B cell (primary cell): ENCODE data around the gene TM6SF1. TPM values are rescaled to one million over a fixed set of nuclear protein-coding genes. Genes with fewer than 3 reads are reported as not detected.
"Not testable (repeated sequence)": the region's sequence is repeated elsewhere in the genome, so short reads cannot be mapped to it uniquely, and the experiment has no call there.

ENCODE experiments used
- ATAC-seq: fragments of 200-7000 bp; cut with Tn5 transposase; one replicate; pipeline ENCODE4 v1.10.0; 2021; ENCODE audit warnings: low read depth, mild to moderate bottlenecking, moderate number of reproducible peaks, moderate library complexity
- CTCF ChIA-PET: fragments of 350-600 bp; sonication (Branson Sonifier 250); formaldehyde crosslinking; loops from one replicate; lab custom pipeline; 2021; ENCODE audit warnings: antibody characterized with exemption, inconsistent platforms; lab: Charles Lee
- POLR2A ChIA-PET: fragments of 350-600 bp; sonication (Branson Sonifier 250); formaldehyde crosslinking; loops from one replicate; lab custom pipeline; 2021; ENCODE audit warnings: antibody characterized with exemption; lab: Charles Lee
- DNase-seq: peaks from one replicate; pipeline ENCODE4 v3.0.0; 2013
- H2AFZ ChIP-seq: 2 replicates; pipeline ENCODE4 v1.6.1; 2012; ENCODE audit warnings: mild to moderate bottlenecking, low read depth, low read length; ENCODE audit not compliant: insufficient read depth, poor library complexity, severe bottlenecking
- H3K27ac ChIP-seq, 2 donors: 1 replicate in 1 of 2; 2 replicates in 1 of 2; pipeline ENCODE4 v1.5.1; 2012 to 2013; ENCODE audit warnings: low read length in 2 of 2, mild to moderate bottlenecking in 2 of 2, moderate library complexity in 1 of 2
- H3K27me3 ChIP-seq, 4 experiments: fragments of 200-600 bp in 1 of 4; sonication (generic) in 1 of 4; replicated peaks in 1 of 4; 1 replicate in 2 of 4; 2 replicates in 2 of 4; pipeline versions ENCODE4 v1.6.1 to v1.7.0; 2013 to 2016; ENCODE audit warnings: low read length in 3 of 4, mild to moderate bottlenecking in 2 of 4, mixed read lengths in 1 of 4, moderate library complexity in 1 of 4; ENCODE audit not compliant: insufficient read depth in 4 of 4, control insufficient read depth in 3 of 4; ENCODE audit errors: control extremely low read depth in 1 of 4
- H3K36me3 ChIP-seq, 2 experiments: replicated peaks in 1 of 2; 1 replicate in 1 of 2; 2 replicates in 1 of 2; pipeline versions ENCODE4 v1.6.1 to v1.7.1; 2013; ENCODE audit warnings: low read length in 1 of 2; ENCODE audit not compliant: insufficient read depth in 2 of 2, control insufficient read depth in 1 of 2; ENCODE audit errors: control extremely low read depth in 1 of 2, extremely low read depth in 1 of 2
- H3K4me1 ChIP-seq, 2 donors: fragments of 200-600 bp in 1 of 2; sonication (generic) in 1 of 2; 1 replicate in 1 of 2; 2 replicates in 1 of 2; pipeline versions ENCODE4 v1.5.1 to v1.6.1; 2013 to 2017; ENCODE audit warnings: low read length in 2 of 2; ENCODE audit not compliant: control insufficient read depth in 2 of 2, insufficient read depth in 2 of 2
- H3K4me2 ChIP-seq: replicated peaks from 2 replicates; pipeline ENCODE3; 2012; ENCODE audit warnings: mild to moderate bottlenecking, low read depth, low read length; ENCODE audit not compliant: poor library complexity, severe bottlenecking
- H3K4me3 ChIP-seq, 5 experiments: fragments of 200-600 bp in 1 of 5; sonication (generic) in 1 of 5; 1 replicate in 3 of 5; 2 replicates in 2 of 5; pipeline versions ENCODE4 v1.5.1 to v1.7.0; 2011 to 2016; ENCODE audit warnings: low read length in 4 of 5, mild to moderate bottlenecking in 4 of 5, low read depth in 2 of 5, control low read depth in 1 of 5, moderate library complexity in 1 of 5; ENCODE audit not compliant: insufficient read depth in 1 of 5; ENCODE audit errors: control extremely low read depth in 1 of 5, extremely low read depth in 1 of 5
- H3K79me2 ChIP-seq: fragments of 200-600 bp; sonication (generic); one replicate; pipeline ENCODE4 v1.6.0; 2016; ENCODE audit warnings: low read length; ENCODE audit not compliant: control insufficient read depth, insufficient read depth
- H3K9ac ChIP-seq: fragments of 200-600 bp; sonication (generic); 2 replicates; pipeline ENCODE4 v1.6.1; 2017; ENCODE audit warnings: mild to moderate bottlenecking, low read length, moderate library complexity
- H3K9me3 ChIP-seq, 3 donors: one replicate each; pipeline versions ENCODE4 v1.6.1 to v1.7.1; 2013; ENCODE audit warnings: low read length in 2 of 3; ENCODE audit not compliant: control insufficient read depth in 2 of 3, insufficient read depth in 1 of 3; ENCODE audit errors: control extremely low read depth in 1 of 3
- H4K20me1 ChIP-seq: 2 replicates; pipeline ENCODE4 v1.6.0; 2012; ENCODE audit warnings: mild to moderate bottlenecking, low read length; ENCODE audit not compliant: insufficient read depth, control insufficient read depth, poor library complexity, severe bottlenecking
- H3K27ac Mint-ChIP-seq: one replicate; pipeline ENCODE4 v1.8.0; 2021; ENCODE audit warnings: mixed read lengths
- H3K27me3 Mint-ChIP-seq: one replicate; pipeline ENCODE4 v1.8.0; 2021; ENCODE audit warnings: mixed read lengths
- H3K4me1 Mint-ChIP-seq: one replicate; pipeline ENCODE4 v1.8.0; 2021; ENCODE audit warnings: mixed read lengths
- H3K4me3 Mint-ChIP-seq: one replicate; pipeline ENCODE4 v1.8.0; 2021; ENCODE audit warnings: mixed read lengths
- H3K9me3 Mint-ChIP-seq: one replicate; pipeline ENCODE4 v1.8.0; 2022; ENCODE audit warnings: mixed read lengths; ENCODE audit not compliant: insufficient read depth
- CTCF ChIP-seq: fragments of 200-600 bp; IDR thresholded peaks from one replicate; pipeline ENCODE4 v1.8.0; 2022; ENCODE audit warnings: antibody characterized with exemption, mild to moderate bottlenecking
- EZH2 ChIP-seq: IDR thresholded peaks from 2 replicates; pipeline ENCODE4 v1.6.1; 2012; ENCODE audit warnings: borderline replicate concordance, low read depth, mild to moderate bottlenecking, moderate library complexity, low read length; ENCODE audit not compliant: insufficient read depth, poor library complexity, severe bottlenecking
- WGBS: methylation state at CpG from one replicate; pipeline ENCODE4 v1.1.5; 2013; ENCODE audit warnings: missing lambda C conversion rate; ENCODE audit not compliant: insufficient coverage; 5-methylcytosine and 5-hydroxymethylcytosine counted together
- intact Hi-C: fragments of 100-400 bp; cut with micrococcal nuclease; formaldehyde crosslinking; loops from one replicate; pipeline ENCODE4 v1.10.0; 2022
- polyA plus RNA-seq: library from polyadenylated mRNA; depleted of rRNA; stranded (reverse); fragments of >200 nt; gene quantifications from 2 replicates; pipeline ENCODE4 v1.2.3, GENCODE V29; 2012
- total RNA-seq, 2 donors: library from RNA; stranded (reverse); fragments of 120-200 nt in 1 of 2; gene quantifications; 1 replicate in 1 of 2; 2 replicates in 1 of 2; pipeline versions ENCODE4 v1.2.3 to v1.2.4, GENCODE V29; 2013 to 2022

The TM6SF1 gene
- total and polyA plus RNA-seq, 2 donors (not counting 1 experiment from before 2014, with no cell fraction given), result 1.1 to 1.6 TPM

DNA sequence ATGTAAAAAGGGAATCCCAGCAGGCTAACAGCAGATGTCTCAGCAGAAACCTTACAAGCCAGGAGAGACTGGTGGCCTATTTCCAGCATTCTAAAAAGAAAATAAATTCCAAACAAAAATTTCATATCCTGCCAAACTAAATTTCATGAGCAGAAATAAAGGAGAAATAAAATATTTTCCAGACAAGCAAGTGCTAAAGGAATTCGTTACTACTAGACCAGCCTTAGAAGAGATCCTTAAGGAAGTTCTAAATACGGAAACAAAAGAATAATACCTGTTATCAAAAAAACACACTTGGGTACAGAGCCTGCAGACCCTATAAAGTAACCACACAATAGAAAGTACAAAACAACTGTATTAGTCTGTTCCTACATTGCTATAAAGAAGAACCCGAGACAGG, 58.8 kb downstream of the TM6SF1 start:
- H3K9me3 Mint-ChIP-seq, result peaks cover 7% of the 10 kb centered on the region
- Histone ChIP-seq H3K4me3 (no peak overlapping the region), H3K36me3 (no peaks in the 10 kb centered on the region), H3K9ac (no peak overlapping the region), H3K9me3 (peaks cover 2 to 4% (median 3%) of the 10 kb centered on the region in 3 donors), H2AFZ (no peak overlapping the region), H3K4me1 (no peaks in the 10 kb centered on the region), H3K79me2 (no peaks in the 10 kb centered on the region), H3K27me3 (no peaks in the 10 kb centered on the region), H4K20me1 (no peaks in the 10 kb centered on the region), H3K27ac (no peak overlapping the region), H3K4me2 (no peak overlapping the region)
- TF ChIP-seq CTCF (no peak), EZH2 (no peak)
- intact Hi-C loops, result no loop called here
- H3K27me3 Mint-ChIP-seq, result peaks cover 16% of the 10 kb centered on the region
- ATAC-seq (no peak), DNase-seq (no peak)
- no CpG with 5 or more reads among the region's 3 CpGs for WGBS
- H3K4me1 Mint-ChIP-seq, result no peaks in the 10 kb centered on the region
- ChIA-PET POLR2A (no interaction called here), CTCF (interaction anchor here (0.7 kb wide), 1 partner anchor 24 kb away, joined by 3 read pairs; no protein-coding TSS in a partner anchor)
- H3K27ac Mint-ChIP-seq, result no peak overlapping the region
- no peak overlapping the region for H3K4me3 Mint-ChIP-seq

GRCh38 chr15:83166830-83167229, 59.4 kb downstream of the TM6SF1 start:
- no peaks in the 10 kb centered on the region for H3K79me2 ChIP-seq
- no peak overlapping the region for H3K27ac Mint-ChIP-seq
- TF ChIP-seq EZH2 (no peak), CTCF (no peak)
- ATAC-seq (no peak), DNase-seq (no peak)
- H3K9me3 ChIP-seq, result peaks cover 2 to 4% (median 3%) of the 10 kb centered on the region in 3 donors
- H3K27me3 Mint-ChIP-seq, result peaks cover 16% of the 10 kb centered on the region
- ChIA-PET POLR2A (no interaction called here), CTCF (no interaction called here)
- peaks cover 9% of the 10 kb centered on the region for H3K9me3 Mint-ChIP-seq
- no peak overlapping the region for H3K4me3 ChIP-seq
- no peak overlapping the region for H3K4me2 ChIP-seq
- WGBS, result no CpG with 5 or more reads among the region's 2 CpGs
- intact Hi-C loops, result no loop called here
- H3K36me3 ChIP-seq, result no peaks in the 10 kb centered on the region
- no peaks in the 10 kb centered on the region for H4K20me1 ChIP-seq
- no peak overlapping the region for H3K9ac ChIP-seq
- no peak overlapping the region for H3K4me3 Mint-ChIP-seq
- no peaks in the 10 kb centered on the region for H3K4me1 Mint-ChIP-seq
- H2AFZ ChIP-seq, result no peak overlapping the region
- no peak overlapping the region for H3K27ac ChIP-seq
- H3K4me1 ChIP-seq, result no peaks in the 10 kb centered on the region
- no peaks in the 10 kb centered on the region for H3K27me3 ChIP-seq

GRCh38 chr15:83169576-83169975, 62.1 kb downstream of the TM6SF1 start:
- H3K4me1 Mint-ChIP-seq, H3K27me3 ChIP-seq, DNase-seq, H2AFZ ChIP-seq, CTCF ChIA-PET, ATAC-seq, H3K9me3 Mint-ChIP-seq, H3K4me3 Mint-ChIP-seq, H4K20me1 ChIP-seq, H3K27ac Mint-ChIP-seq, H3K4me1 ChIP-seq, intact Hi-C loops, H3K4me3 ChIP-seq, POLR2A ChIA-PET, H3K79me2 ChIP-seq, H3K9ac ChIP-seq, H3K27ac ChIP-seq, H3K36me3 ChIP-seq, H3K4me2 ChIP-seq, H3K9me3 ChIP-seq: not testable (repeated sequence)
- H3K27me3 Mint-ChIP-seq, result peaks cover 13% of the 10 kb centered on the region
- 79% methylated on average over 5 of the region's 5 CpGs for WGBS
